GM18499 (cell line): Measurements from ENCODE around the gene KYNU.
"Not testable (repeated sequence)": the region's sequence is repeated elsewhere in the genome, so short reads cannot be mapped to it uniquely, and the experiment has no call there.

Experiments used
- ATAC-seq: cut with Tn5 transposase; IDR thresholded peaks from one replicate; pipeline ENCODE4 v1.9.1; 2021; ENCODE audit warnings: moderate number of reproducible peaks; ENCODE audit not compliant: insufficient read depth, unreplicated experiment

Gene KYNU

GRCh38 chr2:142877216-142877838 lies at the start of gene KYNU:
Gene KYNU, plus strand, starts transcription at chr2:142877664. Its CDS starts 7,704 bp downstream, at chr2:142885368.
- ATAC-seq, result peak; percentile 44

DNA sequence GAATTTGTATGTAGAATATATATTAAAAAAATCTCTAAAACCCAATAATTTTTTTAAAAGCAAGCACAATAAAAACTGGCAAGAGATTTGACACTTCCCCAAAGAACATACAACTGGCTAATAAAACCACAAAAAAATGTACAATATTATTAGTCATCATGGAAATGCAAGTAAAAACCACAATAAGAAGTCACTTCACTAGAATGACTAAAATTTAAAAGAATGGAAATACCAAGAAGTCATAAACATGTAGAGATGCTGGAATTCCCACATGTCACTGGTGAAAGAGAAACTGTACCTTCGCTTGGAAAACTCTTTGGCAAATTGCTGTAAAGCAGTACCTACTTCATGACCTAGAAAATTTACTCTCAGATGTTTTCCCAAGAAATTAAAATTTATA lies 43.4 kb upstream of the KYNU start:
- peak; percentile 53 for ATAC-seq

DNA sequence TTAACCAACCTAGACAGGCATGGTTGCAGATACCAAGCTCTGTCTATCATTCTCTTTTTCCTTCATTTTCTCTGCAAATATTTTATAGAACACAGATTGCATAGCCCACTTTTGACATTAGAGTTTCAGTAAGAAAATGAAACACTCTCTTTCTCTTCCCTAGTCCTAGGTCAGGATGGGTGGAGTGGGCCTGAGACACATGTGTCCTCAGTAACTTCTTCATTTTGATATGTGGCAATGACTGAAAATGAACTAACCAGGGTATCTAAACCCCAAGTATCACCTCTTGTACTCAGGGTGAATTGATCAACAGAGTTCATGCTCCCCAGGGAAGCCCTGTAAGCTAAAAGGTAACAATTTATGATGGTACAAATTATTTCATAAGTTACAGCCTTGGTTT lies 37.0 kb upstream of the KYNU start:
- no peak for ATAC-seq

GRCh38 chr2:142841788-142842187 lies 35.7 kb upstream of the KYNU start:
- no peak for ATAC-seq

DNA sequence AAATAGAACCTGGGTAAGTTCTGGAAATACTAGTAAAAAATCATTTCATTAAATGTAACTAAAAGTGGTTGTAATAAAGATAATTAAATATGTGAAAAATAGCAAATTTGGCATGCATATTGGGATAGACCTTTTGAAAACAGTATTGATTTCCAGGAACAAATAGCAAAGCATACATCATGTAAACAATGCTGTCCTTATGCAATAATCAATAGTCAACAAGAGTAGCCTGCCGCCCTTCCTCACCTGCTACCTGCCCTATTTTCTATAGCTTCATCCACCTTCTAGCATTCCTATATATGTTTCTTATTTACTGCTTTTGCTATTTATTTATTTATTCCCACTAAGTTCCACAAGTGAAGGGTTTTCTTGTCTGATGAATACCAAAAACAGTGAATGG lies 35.1 kb upstream of the KYNU start:
- no peak for ATAC-seq

- no peak for ATAC-seq
Measured at GRCh38 chr2:142843731-142844130, 33.7 kb upstream of the KYNU start.

GRCh38 chr2:142848023-142848606 lies 29.3 kb upstream of the KYNU start:
- no peak for ATAC-seq

DNA sequence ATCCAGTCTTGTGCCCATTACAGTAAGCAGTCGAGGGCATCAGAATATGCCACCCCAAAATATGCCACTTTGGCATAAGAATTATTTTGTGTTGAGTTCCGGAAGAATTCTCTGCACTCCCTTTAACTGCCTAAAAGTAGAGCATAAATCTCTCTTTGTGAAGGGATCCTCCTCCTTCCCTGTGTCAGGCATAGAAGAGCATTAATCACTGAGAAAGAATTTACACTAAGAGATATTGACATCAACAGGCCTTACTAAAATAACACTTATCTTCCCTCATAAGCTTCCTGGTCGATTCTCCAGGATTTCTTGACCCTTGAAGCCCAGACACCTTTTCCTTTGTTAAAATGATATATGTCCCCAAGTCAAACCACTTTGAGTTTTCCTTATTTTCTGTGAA lies 27.6 kb upstream of the KYNU start:
- ATAC-seq, result no peak

DNA sequence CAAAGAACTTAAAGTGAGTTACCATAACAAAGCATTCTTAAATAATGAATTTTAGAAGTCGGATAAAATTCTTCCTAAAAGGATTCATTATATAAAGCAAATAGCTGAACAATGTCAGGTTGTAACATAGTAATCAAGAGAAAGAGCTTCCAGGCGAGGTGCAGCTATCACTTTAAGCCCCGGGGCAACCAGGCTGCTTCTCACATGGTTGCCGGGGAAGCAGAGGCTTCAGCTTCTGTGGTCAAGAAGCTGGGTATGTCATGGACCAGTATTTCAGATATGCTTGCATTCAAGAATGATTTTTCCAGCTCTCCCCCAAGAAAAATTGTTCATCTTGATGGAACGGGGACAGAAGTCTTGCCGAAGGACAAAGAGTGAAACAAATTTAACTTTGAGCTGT lies 23.6 kb upstream of the KYNU start:
- no peak for ATAC-seq

GRCh38 chr2:142857256-142858164 lies 20.0 kb upstream of the KYNU start:
- no peak for ATAC-seq

GRCh38 chr2:142858961-142859360 lies 18.5 kb upstream of the KYNU start:
- ATAC-seq, result no peak

DNA sequence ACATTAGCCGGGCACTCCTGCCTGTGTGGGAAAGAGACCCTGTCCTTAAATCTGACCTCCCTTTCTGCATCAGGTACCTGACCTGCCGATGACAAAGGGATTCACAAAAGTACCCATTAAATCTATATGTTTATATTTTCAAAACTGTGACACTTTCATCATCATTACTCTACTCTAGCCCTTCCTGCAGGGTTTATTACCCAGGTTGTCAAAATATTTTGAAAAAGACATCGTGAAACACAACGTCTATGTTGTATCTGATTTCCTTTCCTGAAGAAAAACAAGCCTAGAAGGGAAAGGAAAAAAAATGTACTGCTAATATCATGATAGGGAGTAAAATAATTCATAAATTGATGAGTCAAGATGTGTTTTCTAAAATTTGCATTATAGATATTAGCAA lies 15.2 kb upstream of the KYNU start:
- no peak for ATAC-seq

DNA sequence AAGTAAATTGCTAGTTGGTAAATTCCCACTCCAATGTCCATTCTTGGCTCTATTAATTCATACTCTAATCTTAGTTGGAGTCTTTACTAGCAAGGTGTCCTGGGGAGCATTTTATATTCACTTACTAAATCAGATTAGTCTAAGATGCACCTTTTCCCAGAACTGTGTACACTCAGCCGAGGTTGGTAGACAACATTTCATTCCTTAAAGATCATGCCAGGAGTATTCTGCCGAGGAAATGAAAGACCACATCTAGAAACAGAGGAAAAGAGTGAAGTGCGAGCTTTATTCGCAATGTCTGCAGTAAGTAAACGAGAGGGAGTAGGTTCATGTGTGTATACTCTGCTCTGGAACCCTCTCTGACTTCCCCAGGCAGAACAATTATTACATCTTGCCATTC lies 14.6 kb upstream of the KYNU start:
- ATAC-seq, result no peak

DNA sequence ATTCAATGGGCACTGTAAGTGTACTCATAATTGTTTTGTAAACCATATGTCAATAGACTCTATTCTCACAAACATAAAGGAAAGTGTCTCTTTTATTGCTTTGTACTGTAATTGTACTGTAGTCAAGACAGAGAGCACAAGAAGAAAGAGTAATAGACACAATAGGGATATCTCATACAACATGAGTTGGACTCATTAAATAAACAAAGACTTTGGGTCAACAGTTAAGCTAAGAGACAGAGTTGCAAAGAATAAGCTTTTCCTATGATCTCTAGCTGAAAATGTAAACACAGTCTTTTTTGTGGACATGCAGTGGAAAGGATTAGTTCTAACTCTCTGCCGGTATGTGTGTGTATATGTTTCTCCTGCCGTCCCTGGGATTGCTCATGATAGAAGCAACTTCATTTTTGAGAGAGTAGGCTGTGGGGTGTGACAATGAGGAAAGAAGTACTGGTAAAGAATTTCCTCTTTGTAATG lies 13.9 kb upstream of the KYNU start:
- no peak for ATAC-seq

DNA sequence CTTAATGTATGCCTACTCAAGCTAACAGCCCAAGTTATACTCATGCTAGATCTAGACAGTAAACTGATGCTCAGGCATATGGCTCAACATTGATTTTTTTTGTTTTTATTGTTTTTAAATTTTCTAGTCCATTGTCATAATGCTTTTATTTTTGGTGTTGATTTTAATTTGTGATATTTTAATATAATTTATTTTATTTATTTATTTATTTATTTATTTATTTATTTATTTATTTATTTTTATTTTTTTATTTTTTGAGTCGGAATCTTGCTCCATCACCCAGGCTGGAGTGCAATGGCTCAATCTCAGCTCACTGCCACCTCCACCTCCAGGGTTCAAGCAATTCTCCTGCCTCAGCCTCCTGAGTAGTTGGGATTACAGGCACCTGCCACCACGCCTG lies 12.9 kb upstream of the KYNU start:
- not testable (repeated sequence) for ATAC-seq

- peak; percentile 98 for ATAC-seq
Measured at GRCh38 chr2:142865924-142866323, 11.5 kb upstream of the KYNU start.

GRCh38 chr2:142866426-142866825 lies 11.0 kb upstream of the KYNU start:
- ATAC-seq, result peak; percentile 4

- no peak for ATAC-seq
Measured at GRCh38 chr2:142867136-142867535, 10.3 kb upstream of the KYNU start.

DNA sequence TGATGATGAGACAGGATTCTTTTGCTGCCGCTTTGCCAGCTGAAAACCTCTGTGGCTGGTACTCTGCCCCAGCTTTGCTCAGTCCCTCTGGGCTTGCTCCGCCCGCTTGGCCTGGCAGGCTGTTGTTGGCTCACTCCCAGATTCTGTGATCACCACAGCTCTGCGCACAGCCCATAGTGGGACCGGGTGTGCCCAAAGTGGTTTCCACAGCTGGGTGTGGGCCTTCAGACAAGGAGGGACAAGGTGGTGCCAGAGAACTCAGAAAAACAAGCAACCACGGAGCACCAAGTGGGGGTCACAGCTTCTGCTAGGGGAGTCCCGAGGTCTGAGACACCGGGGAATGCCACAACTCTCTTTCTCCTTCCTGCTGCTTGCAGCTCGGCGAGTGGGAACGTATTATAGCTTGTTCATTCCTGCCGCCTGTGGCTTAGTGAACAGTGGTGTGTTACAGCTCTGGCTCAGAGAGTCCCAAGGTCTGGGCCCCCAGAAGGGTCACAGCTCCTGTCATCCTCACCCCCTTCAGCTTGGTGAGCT lies 9.2 kb upstream of the KYNU start:
- no peak for ATAC-seq

DNA sequence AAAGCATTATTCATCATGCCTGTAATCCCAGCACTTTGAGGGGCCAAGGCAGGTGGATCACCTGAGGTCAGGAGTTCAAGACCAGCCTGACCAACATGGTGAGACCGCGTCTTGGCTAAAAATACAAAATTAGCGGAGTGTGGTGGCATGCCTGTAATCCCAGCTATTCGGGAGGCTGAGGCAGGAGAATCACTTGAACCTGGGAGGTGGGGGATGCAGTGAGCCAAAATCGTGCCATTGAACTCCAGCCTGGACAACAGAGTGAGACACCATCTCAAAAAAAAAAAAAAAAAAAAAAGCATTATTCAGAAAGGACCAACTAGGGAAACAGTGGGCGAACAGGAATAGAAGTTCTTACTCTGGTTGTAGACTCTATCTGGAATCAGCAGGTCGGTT lies 8.4 kb upstream of the KYNU start:
- ATAC-seq, result not testable (repeated sequence)
